Left lobe of liver (tissue), 2 donors: ENCODE data around the gene SULF2. TPM values are rescaled to one million over a fixed set of nuclear protein-coding genes. Genes with fewer than 3 reads are reported as not detected.

Experiments used
- ATAC-seq: fragments of 200-7000 bp; cut with Tn5 transposase; one replicate; pipeline ENCODE4 v1.9.1; 2020; ENCODE audit warnings: mild to moderate bottlenecking, moderate library complexity
- DNase-seq: peaks from one replicate; pipeline ENCODE4 v3.0.0-alpha.2; 2020; ENCODE audit warnings: low spot score
- total RNA-seq: library from RNA; stranded (reverse); gene quantifications from one replicate; pipeline ENCODE4 v1.2.1, GENCODE V29; 2021
- donor health status: DM: no; HTN: no; CAD: no; lungs with moderate emphysema.
- donor health status: DM: no; HTN: yes; CAD: no.

SULF2 gene
- total RNA-seq, 1 donor from 2014 or later = 110 TPM

GRCh38 chr20:47741669-47742608 is 43.3 kb downstream of the SULF2 start:
- ATAC-seq (no peak), DNase-seq (no peak)

- DNase-seq = no peak
- ATAC-seq = peak; percentile 15
Measured at GRCh38 chr20:47740862-47741184, 44.5 kb downstream of the SULF2 start.

GRCh38 chr20:47740121-47740861 is 45.0 kb downstream of the SULF2 start:
- no peak for ATAC-seq
- no peak for DNase-seq

- no peak for DNase-seq
- ATAC-seq = no peak
Measured at GRCh38 chr20:47737923-47738322, 47.4 kb downstream of the SULF2 start.

- DNase-seq = no peak
- no peak for ATAC-seq
Measured at GRCh38 chr20:47736570-47737152, 48.6 kb downstream of the SULF2 start.

- peak; percentile 57 for DNase-seq
- peak; percentile 65 for ATAC-seq
Measured at GRCh38 chr20:47735412-47736400, 49.6 kb downstream of the SULF2 start.

GRCh38 chr20:47734870-47735269 is 50.4 kb downstream of the SULF2 start:
- DNase-seq (no peak), ATAC-seq (no peak)

- no peak for ATAC-seq
- no peak for DNase-seq
Measured at GRCh38 chr20:47733892-47734291, 51.4 kb downstream of the SULF2 start.

GRCh38 chr20:47730744-47731143 is 54.5 kb downstream of the SULF2 start:
- ATAC-seq (no peak), DNase-seq (no peak)

GRCh38 chr20:47729472-47729871 is 55.8 kb downstream of the SULF2 start:
- no peak for ATAC-seq
- no peak for DNase-seq

GRCh38 chr20:47727909-47728361 is 57.3 kb downstream of the SULF2 start:
- ATAC-seq = no peak

GRCh38 chr20:47727170-47727880 is 58.0 kb downstream of the SULF2 start:
- ATAC-seq (peak; percentile 8), DNase-seq (peak; percentile 57)

More at GRCh38 chr20:47727909-47728361, 57.3 kb downstream of the SULF2 start:
- DNase-seq = no peak

GRCh38 chr20:47726632-47727031 is 58.6 kb downstream of the SULF2 start:
- no peak for ATAC-seq
- no peak for DNase-seq

GRCh38 chr20:47725248-47725973 is 59.9 kb downstream of the SULF2 start:
- DNase-seq (peak; percentile 88), ATAC-seq (peak; percentile 97)

GRCh38 chr20:47724910-47725247 is 60.4 kb downstream of the SULF2 start:
- no peak for DNase-seq
- no peak for ATAC-seq

- DNase-seq (no peak), ATAC-seq (no peak)
Measured at GRCh38 chr20:47724396-47724795, 60.9 kb downstream of the SULF2 start.

- ATAC-seq (no peak), DNase-seq (no peak)
Measured at GRCh38 chr20:47723322-47723721, 62.0 kb downstream of the SULF2 start.

GRCh38 chr20:47720636-47721427 is 64.4 kb downstream of the SULF2 start:
- DNase-seq (no peak), ATAC-seq (peak; percentile 51)
